IPS-20b (cell line): ENCODE measurements around the gene EEF2.

Source experiments
- H3K27ac ChIP-seq: one replicate; pipeline ENCODE4 v1.5.1; 2013; ENCODE audit warnings: low read length
- H3K27me3 ChIP-seq: 2 replicates; pipeline ENCODE4 v1.6.1; 2013; ENCODE audit warnings: mild to moderate bottlenecking, low read length, inconsistent platforms; ENCODE audit not compliant: insufficient read depth
- H3K36me3 ChIP-seq: 2 replicates; pipeline ENCODE4 v1.6.1; 2013; ENCODE audit warnings: low read depth, mild to moderate bottlenecking, inconsistent platforms, low read length, moderate library complexity; ENCODE audit not compliant: insufficient read depth
- H3K4me1 ChIP-seq: 2 replicates; pipeline ENCODE4 v1.6.1; 2013; ENCODE audit warnings: mild to moderate bottlenecking, control low read depth, inconsistent platforms, low read length, moderate library complexity; ENCODE audit not compliant: insufficient read depth
- H3K4me3 ChIP-seq: 2 replicates; pipeline ENCODE4 v1.5.1; 2013; ENCODE audit warnings: mild to moderate bottlenecking, low read length, inconsistent platforms
- H3K9ac ChIP-seq: 2 replicates; pipeline ENCODE4 v1.6.1; 2013; ENCODE audit warnings: low read depth, mild to moderate bottlenecking, inconsistent platforms, low read length, moderate library complexity
- H3K9me3 ChIP-seq: 2 replicates; pipeline ENCODE4 v1.6.1; 2013; ENCODE audit warnings: mild to moderate bottlenecking, low read depth, low read length, inconsistent platforms; ENCODE audit not compliant: insufficient read depth

EEF2 gene

GRCh38 chr19:3981373-3981735 lies 3.9 kb downstream of the EEF2 start:
- Histone ChIP-seq H3K4me3 (no peak overlapping the region), H3K27me3 (no peaks in the 10 kb centered on the region; the same call in 1 of the 2 replicates), H3K4me1 (peaks cover 13% of the 10 kb centered on the region), H3K9me3 (no peaks in the 10 kb centered on the region), H3K36me3 (peaks cover 87% of the 10 kb centered on the region), H3K27ac (no peak overlapping the region), H3K9ac (no peak overlapping the region)

- Histone ChIP-seq H3K36me3 (peaks cover 94% of the 10 kb centered on the region), H3K4me1 (peaks cover 5% of the 10 kb centered on the region), H3K9ac (no peak overlapping the region), H3K9me3 (no peaks in the 10 kb centered on the region), H3K27ac (no peak overlapping the region), H3K27me3 (no peaks in the 10 kb centered on the region; the same call in 1 of the 2 replicates), H3K4me3 (no peak overlapping the region)
Measured at GRCh38 chr19:3980353-3981251, 4.7 kb downstream of the EEF2 start.

DNA sequence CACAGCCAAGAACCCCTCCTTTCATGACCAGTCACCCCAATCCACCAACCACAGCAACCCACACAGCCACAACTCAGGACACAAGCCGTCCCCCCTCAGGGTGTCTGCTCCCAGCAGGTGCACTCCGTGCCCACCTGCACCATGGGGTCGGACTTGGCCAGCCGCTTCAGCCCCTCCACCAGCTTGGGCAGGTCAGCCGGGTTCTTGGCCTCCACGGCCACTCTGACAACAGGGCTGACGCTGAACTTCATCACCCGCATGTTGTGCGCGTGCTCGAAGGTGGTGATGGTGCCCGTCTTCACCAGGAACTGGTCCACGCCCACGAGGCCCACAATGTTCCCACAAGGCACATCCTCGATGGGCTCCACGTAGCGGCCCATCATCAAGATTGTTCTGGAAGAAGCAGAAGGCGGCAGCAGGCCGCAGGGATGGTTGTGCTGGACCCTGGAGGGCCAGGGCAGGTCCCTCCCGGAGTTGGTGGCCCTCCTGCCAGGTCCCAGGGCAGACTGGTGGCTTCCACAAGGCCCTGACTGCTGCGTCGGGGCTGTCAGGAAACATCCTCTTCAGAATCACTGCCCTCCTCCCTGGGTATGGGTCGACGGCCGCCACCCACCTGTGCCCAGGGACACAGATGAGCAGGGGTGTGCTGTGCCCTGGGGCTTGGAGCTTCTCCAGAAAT lies 5.5 kb downstream of the EEF2 start:
- Histone ChIP-seq H3K9me3 (no peaks in the 10 kb centered on the region), H3K9ac (no peak overlapping the region), H3K4me1 (peaks cover 5% of the 10 kb centered on the region; the same call in 1 of the 2 replicates), H3K27ac (no peak overlapping the region), H3K27me3 (no peaks in the 10 kb centered on the region), H3K4me3 (no peak overlapping the region), H3K36me3 (peaks cover 100% of the 10 kb centered on the region)

GRCh38 chr19:3979289-3979673 lies 6.0 kb downstream of the EEF2 start:
- H3K27me3 ChIP-seq: no peaks in the 10 kb centered on the region
- no peak overlapping the region for H3K27ac ChIP-seq
- H3K4me1 ChIP-seq: peaks cover 5% of the 10 kb centered on the region; the same call in 1 of the 2 replicates
- H3K9me3 ChIP-seq: no peaks in the 10 kb centered on the region
- H3K4me3 ChIP-seq: no peak overlapping the region
- H3K9ac ChIP-seq: no peak overlapping the region
- H3K36me3 ChIP-seq: peaks cover 95% of the 10 kb centered on the region

- H3K9me3 ChIP-seq: no peaks in the 10 kb centered on the region
- H3K27ac ChIP-seq: no peak overlapping the region
- peaks cover 83% of the 10 kb centered on the region for H3K36me3 ChIP-seq
- no peaks in the 10 kb centered on the region for H3K27me3 ChIP-seq
- no peaks in the 10 kb centered on the region; the same call in 1 of the 2 replicates for H3K4me1 ChIP-seq
- no peak overlapping the region for H3K9ac ChIP-seq
- H3K4me3 ChIP-seq: no peak overlapping the region
Measured at GRCh38 chr19:3978145-3978544, 7.1 kb downstream of the EEF2 start.

DNA sequence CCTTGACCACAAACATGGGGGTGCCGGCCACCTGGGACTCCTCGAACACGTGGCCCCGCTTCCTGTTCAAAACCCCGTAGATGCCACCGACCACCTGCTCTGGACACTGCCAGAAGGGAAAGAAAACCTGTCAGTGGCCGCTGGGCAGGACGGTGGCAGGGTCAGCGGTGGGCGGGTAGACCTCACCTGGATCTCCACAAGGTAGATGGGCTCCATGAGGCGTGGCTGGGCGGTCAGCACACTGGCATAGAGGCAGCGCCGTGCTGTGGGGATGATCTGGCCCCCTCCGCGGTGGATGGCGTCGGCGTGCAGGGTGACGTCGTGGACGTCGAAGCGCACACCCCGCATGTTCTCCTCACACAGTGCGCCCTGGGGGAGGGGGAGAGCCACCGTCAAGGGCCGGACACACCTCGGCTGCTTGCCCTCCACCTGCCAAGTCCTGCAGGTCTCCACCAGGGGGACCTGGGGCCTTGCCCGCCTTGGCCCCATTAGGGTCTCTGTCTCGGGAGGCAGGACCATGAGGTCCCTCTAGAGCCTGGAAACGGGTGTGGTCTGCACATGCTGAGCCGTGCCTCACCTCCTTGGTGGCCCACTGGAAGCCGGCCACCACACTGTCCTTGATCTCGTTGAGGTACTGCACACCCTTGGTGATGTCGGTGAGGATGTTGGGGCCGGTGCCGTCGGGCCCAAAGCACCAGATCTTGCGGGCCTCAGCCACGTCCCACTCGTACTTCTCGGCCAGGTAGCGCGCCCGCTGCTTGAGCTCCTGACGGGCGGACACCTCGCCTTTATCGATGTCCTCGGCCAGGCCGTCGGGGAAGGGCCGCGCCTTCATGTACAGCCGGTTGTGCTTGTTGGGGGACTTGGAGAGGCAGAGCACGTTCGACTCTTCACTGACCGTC lies 7.8 kb downstream of the EEF2 start:
- Histone ChIP-seq H3K36me3 (peaks cover 79% of the 10 kb centered on the region), H3K27me3 (no peaks in the 10 kb centered on the region), H3K27ac (no peak overlapping the region), H3K9me3 (no peaks in the 10 kb centered on the region), H3K9ac (no peak overlapping the region), H3K4me3 (no peak overlapping the region), H3K4me1 (no peaks in the 10 kb centered on the region)

DNA sequence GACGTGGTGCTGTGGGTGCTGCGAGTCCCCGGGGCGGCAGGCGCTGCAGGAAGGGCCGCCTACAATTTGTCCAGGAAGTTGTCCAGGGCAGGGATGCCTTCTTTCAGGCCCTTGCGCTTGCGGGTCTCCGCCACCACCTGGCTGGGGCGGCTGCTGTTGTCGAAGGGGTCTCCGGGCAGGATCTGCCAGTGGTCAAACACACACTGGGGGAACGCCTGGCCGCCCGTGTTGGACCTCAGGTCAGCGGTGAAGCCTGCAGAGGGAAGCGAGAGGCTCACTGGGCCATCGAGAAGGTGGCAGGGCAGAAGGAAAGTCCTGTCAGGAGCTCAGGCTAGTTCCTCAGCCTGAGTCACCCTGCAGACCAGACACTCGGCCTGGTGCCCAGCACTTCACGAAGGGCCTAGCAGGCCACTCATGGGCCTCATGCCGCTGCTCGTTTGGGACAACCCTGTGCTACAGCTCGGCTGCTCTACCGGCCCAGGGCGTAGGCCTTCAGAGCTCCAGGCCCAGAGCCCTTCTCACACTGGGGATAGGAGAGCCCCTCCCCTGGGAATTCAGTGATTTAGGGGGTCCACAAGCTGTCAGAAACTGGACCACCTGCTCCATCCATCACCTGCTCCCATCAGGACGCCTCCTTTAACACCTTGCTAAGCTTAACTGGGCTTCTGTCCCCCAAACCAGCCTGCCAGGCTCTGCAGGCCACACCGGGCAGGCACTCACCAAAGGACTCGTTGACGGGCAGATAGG lies 8.6 kb downstream of the EEF2 start:
- Histone ChIP-seq H3K36me3 (peaks cover 72% of the 10 kb centered on the region), H3K9ac (no peak overlapping the region), H3K4me1 (no peaks in the 10 kb centered on the region), H3K4me3 (no peak overlapping the region), H3K9me3 (no peaks in the 10 kb centered on the region), H3K27me3 (no peaks in the 10 kb centered on the region), H3K27ac (no peak overlapping the region)

- H3K27ac ChIP-seq: no peak overlapping the region
- no peaks in the 10 kb centered on the region for H3K27me3 ChIP-seq
- no peaks in the 10 kb centered on the region for H3K4me1 ChIP-seq
Measured at GRCh38 chr19:3975637-3976087, 9.6 kb downstream of the EEF2 start.

GRCh38 chr19:3975144-3975543 lies 10.1 kb downstream of the EEF2 start:
- H3K36me3 ChIP-seq: peaks cover 57% of the 10 kb centered on the region
- H3K27ac ChIP-seq: no peak overlapping the region
- H3K27me3 ChIP-seq: no peaks in the 10 kb centered on the region
- H3K9ac ChIP-seq: no peak overlapping the region
- H3K4me1 ChIP-seq: no peaks in the 10 kb centered on the region
- no peaks in the 10 kb centered on the region for H3K9me3 ChIP-seq
- H3K4me3 ChIP-seq: no peak overlapping the region

More at GRCh38 chr19:3975637-3976087, 9.6 kb downstream of the EEF2 start:
- no peak overlapping the region for H3K9ac ChIP-seq
- no peak overlapping the region for H3K4me3 ChIP-seq
- H3K9me3 ChIP-seq: no peaks in the 10 kb centered on the region
- peaks cover 62% of the 10 kb centered on the region for H3K36me3 ChIP-seq

DNA sequence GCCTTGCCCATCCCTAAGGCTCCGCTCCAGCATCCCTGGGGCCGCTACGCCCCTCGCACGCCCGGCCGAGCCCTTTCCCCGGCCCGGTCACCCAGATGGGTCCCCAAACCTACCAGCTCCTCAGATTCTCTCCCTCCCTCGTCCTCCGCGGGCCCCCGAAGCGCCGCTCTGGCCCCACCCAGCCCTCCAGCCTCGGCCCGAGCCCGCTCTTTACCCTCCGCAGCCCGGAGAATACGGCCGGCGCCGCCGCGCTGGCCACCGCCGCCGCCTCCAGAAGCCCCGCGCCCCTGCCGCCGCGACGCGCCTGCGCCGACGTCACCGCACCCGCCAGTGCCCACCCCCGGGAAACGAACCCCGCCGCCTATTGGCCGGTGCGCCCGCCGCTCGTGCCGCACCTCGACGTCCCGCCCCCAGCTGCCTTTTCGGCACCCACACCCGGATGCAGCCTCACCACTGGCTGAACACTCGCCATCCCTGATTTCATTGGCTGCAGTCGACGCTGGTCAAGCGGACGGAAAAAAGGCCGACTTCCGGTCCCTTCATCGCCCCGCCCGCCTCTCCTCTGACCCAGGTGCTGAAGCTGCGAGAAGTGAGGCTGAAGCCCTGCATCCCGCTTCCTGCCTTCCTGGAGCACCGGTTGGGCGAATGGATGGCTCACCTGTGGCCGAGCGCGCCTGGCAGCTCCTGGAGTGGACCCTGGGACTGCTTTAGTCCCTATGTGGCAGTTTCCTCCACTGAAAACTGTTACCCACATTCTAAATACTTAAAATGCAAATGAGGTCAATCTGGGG lies 14.3 kb downstream of the EEF2 start, which contains the start of gene DAPK3:
TSS of gene DAPK3 (minus strand) at position 292 of the 791 bp plus-strand sequence. CDS start 1,364 bp downstream, outside the sequence.
- Histone ChIP-seq H3K4me3 (peak within 1 kb of the TSS; percentile 94), H3K27me3 (no peaks in the 10 kb centered on the region), H3K27ac (peak within 1 kb of the TSS; percentile 68), H3K9me3 (no peaks in the 10 kb centered on the region), H3K4me1 (peaks cover 12% of the 10 kb centered on the region; the same call in 1 of the 2 replicates), H3K9ac (peak within 1 kb of the TSS; percentile 97), H3K36me3 (peaks cover 46% of the 10 kb centered on the region)
